Mucosa of stomach (tissue), 1 donor: ENCODE results near the gene ADSL.

Experiments used
- H3K27me3 ChIP-seq: one replicate; pipeline ENCODE4 v1.7.0; 2013; ENCODE audit warnings: mild to moderate bottlenecking, low read length; ENCODE audit not compliant: control insufficient read depth, insufficient read depth
- H3K36me3 ChIP-seq: one replicate; pipeline ENCODE4 v1.7.0; 2013; ENCODE audit warnings: low read length; ENCODE audit not compliant: control insufficient read depth, insufficient read depth
- H3K4me1 ChIP-seq: one replicate; pipeline ENCODE4 v1.7.0; 2013; ENCODE audit warnings: mild to moderate bottlenecking, low read length; ENCODE audit not compliant: control insufficient read depth, insufficient read depth
- H3K4me3 ChIP-seq: one replicate; pipeline ENCODE4 v1.7.0; 2013; ENCODE audit warnings: low read length
- H3K9ac ChIP-seq: one replicate; pipeline ENCODE4 v1.7.0; 2013; ENCODE audit warnings: mild to moderate bottlenecking, low read length, moderate library complexity
- H3K9me3 ChIP-seq: one replicate; pipeline ENCODE4 v1.7.0; 2013; ENCODE audit warnings: mild to moderate bottlenecking, low read length, moderate library complexity; ENCODE audit not compliant: control insufficient read depth
- donor health status: Pancreatic carcinoma.

The ADSL gene

GRCh38 chr22:40417881-40418280 lies 71.6 kb downstream of the ADSL start:
- Histone ChIP-seq H3K4me1 (peaks cover 15% of the 10 kb centered on the region), H3K9ac (no peak overlapping the region), H3K36me3 (peaks cover 43% of the 10 kb centered on the region)

GRCh38 chr22:40418366-40419201 lies 72.3 kb downstream of the ADSL start:
- no peaks in the 10 kb centered on the region for H3K27me3 ChIP-seq
- H3K9me3 ChIP-seq = no peaks in the 10 kb centered on the region
- H3K36me3 ChIP-seq = peaks cover 48% of the 10 kb centered on the region
- H3K4me3 ChIP-seq = no peak overlapping the region
- peaks cover 15% of the 10 kb centered on the region for H3K4me1 ChIP-seq
- no peak overlapping the region for H3K9ac ChIP-seq

More at GRCh38 chr22:40417881-40418280, 71.6 kb downstream of the ADSL start:
- Histone ChIP-seq H3K4me3 (no peak overlapping the region), H3K27me3 (no peaks in the 10 kb centered on the region), H3K9me3 (no peaks in the 10 kb centered on the region)

GRCh38 chr22:40419718-40420117 lies 73.4 kb downstream of the ADSL start:
- no peaks in the 10 kb centered on the region for H3K9me3 ChIP-seq
- no peaks in the 10 kb centered on the region for H3K27me3 ChIP-seq
- no peak overlapping the region for H3K4me3 ChIP-seq
- H3K9ac ChIP-seq = no peak overlapping the region
- H3K4me1 ChIP-seq = peaks cover 15% of the 10 kb centered on the region
- peaks cover 50% of the 10 kb centered on the region for H3K36me3 ChIP-seq

GRCh38 chr22:40420341-40421081 lies 74.2 kb downstream of the ADSL start:
- peaks cover 10% of the 10 kb centered on the region for H3K4me1 ChIP-seq
- no peaks in the 10 kb centered on the region for H3K9me3 ChIP-seq

GRCh38 chr22:40421082-40421350 lies 74.7 kb downstream of the ADSL start:
- H3K4me3 ChIP-seq = no peak overlapping the region
- no peaks in the 10 kb centered on the region for H3K27me3 ChIP-seq
- H3K9me3 ChIP-seq = no peaks in the 10 kb centered on the region
- no peak overlapping the region for H3K9ac ChIP-seq
- H3K36me3 ChIP-seq = peaks cover 46% of the 10 kb centered on the region
- H3K4me1 ChIP-seq = peaks cover 5% of the 10 kb centered on the region

More at GRCh38 chr22:40420341-40421081, 74.2 kb downstream of the ADSL start:
- Histone ChIP-seq H3K9ac (no peak overlapping the region), H3K4me3 (no peak overlapping the region), H3K36me3 (peaks cover 50% of the 10 kb centered on the region), H3K27me3 (no peaks in the 10 kb centered on the region)

GRCh38 chr22:40421941-40422340 lies 75.6 kb downstream of the ADSL start:
- Histone ChIP-seq H3K36me3 (peaks cover 37% of the 10 kb centered on the region), H3K27me3 (no peaks in the 10 kb centered on the region), H3K4me1 (no peaks in the 10 kb centered on the region), H3K4me3 (no peak overlapping the region), H3K9me3 (no peaks in the 10 kb centered on the region), H3K9ac (no peak overlapping the region)

GRCh38 chr22:40422558-40423309 lies 76.4 kb downstream of the ADSL start:
- H3K9me3 ChIP-seq = no peaks in the 10 kb centered on the region
- no peaks in the 10 kb centered on the region for H3K4me1 ChIP-seq
- H3K4me3 ChIP-seq = no peak overlapping the region
- peaks cover 35% of the 10 kb centered on the region for H3K36me3 ChIP-seq
- H3K27me3 ChIP-seq = no peaks in the 10 kb centered on the region
- no peak overlapping the region for H3K9ac ChIP-seq

GRCh38 chr22:40423310-40423688 lies 77.0 kb downstream of the ADSL start:
- H3K9ac ChIP-seq = no peak overlapping the region
- H3K36me3 ChIP-seq = peaks cover 29% of the 10 kb centered on the region
- H3K9me3 ChIP-seq = no peaks in the 10 kb centered on the region
- H3K4me1 ChIP-seq = no peaks in the 10 kb centered on the region
- no peaks in the 10 kb centered on the region for H3K27me3 ChIP-seq
- H3K4me3 ChIP-seq = no peak overlapping the region

- Histone ChIP-seq H3K4me1 (no peaks in the 10 kb centered on the region), H3K36me3 (peaks cover 29% of the 10 kb centered on the region), H3K9ac (no peak overlapping the region), H3K9me3 (no peaks in the 10 kb centered on the region), H3K4me3 (no peak overlapping the region), H3K27me3 (no peaks in the 10 kb centered on the region)
Observed at GRCh38 chr22:40423882-40424640, 77.8 kb downstream of the ADSL start.

- Histone ChIP-seq H3K36me3 (peaks cover 18% of the 10 kb centered on the region), H3K4me1 (no peaks in the 10 kb centered on the region), H3K9me3 (no peaks in the 10 kb centered on the region), H3K27me3 (no peaks in the 10 kb centered on the region), H3K9ac (no peak overlapping the region), H3K4me3 (no peak overlapping the region)
Observed at GRCh38 chr22:40425082-40425481, 78.8 kb downstream of the ADSL start.

- Histone ChIP-seq H3K4me1 (no peaks in the 10 kb centered on the region), H3K9me3 (no peaks in the 10 kb centered on the region), H3K36me3 (peaks cover 17% of the 10 kb centered on the region), H3K27me3 (no peaks in the 10 kb centered on the region), H3K9ac (no peak overlapping the region), H3K4me3 (no peak overlapping the region)
Observed at GRCh38 chr22:40426594-40427333, 80.5 kb downstream of the ADSL start.
